GM21367 (cell line): ENCODE data around the gene RTN4R.

Experiments
- ATAC-seq: cut with Tn5 transposase; IDR thresholded peaks from one replicate; pipeline ENCODE4 v1.9.1; 2021; ENCODE audit not compliant: unreplicated experiment

RTN4R gene

DNA sequence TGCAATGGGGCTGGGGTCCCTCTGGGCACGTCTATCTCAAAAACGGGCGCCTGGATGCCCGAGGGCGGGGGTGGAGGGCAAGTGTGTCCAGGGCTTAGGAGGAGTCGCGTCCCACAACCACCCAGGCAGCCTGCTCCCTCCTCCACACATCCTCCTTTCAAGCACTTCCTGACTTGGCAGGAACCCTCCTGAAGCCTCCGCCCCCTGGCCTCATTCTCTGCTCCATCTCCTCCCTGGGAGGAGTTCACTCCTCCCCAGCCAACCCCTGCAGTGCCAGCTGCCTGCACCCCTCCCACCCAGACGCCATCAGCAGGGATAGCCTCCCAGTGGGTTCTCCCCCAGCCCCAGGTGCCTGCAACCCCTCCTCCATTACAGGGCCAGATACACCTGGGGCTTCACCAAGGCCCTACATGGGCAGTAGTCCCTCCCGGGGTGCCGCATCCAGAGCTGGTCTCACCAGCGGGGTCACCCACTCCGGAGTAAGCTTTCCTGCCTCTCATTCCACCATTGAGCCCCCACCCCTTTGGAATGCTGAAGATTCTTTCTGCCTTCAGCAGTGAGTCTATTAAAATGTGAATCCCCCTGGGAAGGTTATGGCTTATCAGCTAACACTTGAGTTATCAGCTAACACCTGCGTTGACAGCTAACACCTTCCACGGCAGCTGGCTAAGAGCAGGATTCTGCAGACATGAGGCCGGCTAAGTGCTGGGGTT lies 24.4 kb downstream of the RTN4R start:
- ATAC-seq = no peak

DNA sequence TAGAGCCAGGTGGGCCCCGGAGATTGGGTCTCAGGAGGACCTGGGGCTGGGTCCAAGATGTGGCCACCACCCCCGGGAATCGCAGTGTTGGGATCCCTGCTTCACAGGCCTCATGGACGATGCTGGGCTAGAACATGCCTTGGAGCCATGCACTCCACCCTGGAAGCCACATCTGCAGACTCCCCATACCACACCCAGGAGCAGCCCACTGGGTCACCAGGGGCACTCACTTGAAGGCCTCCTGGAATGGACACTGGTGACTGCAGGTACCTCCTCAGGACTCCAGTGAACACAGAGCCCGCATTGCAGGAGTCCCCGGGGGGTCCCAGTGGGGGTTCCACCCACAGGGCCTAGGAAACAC lies 25.0 kb downstream of the RTN4R start:
- ATAC-seq = no peak

DNA sequence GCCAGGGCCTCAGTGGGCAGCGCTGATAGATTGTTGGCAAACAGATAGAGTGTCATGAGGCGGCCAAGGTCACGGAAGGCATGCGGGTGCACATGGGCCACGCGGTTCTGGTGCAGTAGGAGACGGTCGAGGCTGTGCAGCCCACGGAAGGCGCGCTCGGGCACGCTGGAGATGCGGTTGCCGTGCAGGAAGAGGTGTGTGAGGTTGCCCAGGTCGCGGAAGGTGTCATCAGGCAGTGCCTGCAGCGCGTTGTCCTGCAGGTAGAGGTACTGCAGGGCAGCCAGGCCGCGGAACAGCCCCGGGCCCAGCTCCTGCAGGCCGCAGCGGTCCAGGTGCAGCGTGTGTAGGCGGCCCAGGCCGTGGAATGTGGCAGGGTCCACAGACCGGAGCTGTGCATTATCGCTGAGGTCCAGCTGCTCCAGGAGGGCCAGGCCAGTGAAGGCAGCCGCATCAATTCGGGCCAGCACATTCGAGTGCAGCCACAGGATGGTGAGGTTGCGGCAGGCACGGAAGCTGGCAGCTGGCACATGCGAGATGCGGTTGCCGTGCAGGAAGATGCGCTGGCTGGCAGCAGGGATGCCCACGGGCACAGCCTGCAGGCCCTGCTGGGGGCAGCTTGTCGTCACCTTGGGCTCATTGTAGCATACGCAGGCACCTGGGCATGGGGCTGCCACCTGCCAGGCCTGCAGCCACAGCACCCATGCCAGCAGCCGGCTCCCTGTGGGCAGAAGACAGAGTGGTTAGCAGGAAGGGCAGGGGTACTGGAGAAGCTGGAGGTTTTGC lies 25.5 kb downstream of the RTN4R start:
- ATAC-seq = no peak

DNA sequence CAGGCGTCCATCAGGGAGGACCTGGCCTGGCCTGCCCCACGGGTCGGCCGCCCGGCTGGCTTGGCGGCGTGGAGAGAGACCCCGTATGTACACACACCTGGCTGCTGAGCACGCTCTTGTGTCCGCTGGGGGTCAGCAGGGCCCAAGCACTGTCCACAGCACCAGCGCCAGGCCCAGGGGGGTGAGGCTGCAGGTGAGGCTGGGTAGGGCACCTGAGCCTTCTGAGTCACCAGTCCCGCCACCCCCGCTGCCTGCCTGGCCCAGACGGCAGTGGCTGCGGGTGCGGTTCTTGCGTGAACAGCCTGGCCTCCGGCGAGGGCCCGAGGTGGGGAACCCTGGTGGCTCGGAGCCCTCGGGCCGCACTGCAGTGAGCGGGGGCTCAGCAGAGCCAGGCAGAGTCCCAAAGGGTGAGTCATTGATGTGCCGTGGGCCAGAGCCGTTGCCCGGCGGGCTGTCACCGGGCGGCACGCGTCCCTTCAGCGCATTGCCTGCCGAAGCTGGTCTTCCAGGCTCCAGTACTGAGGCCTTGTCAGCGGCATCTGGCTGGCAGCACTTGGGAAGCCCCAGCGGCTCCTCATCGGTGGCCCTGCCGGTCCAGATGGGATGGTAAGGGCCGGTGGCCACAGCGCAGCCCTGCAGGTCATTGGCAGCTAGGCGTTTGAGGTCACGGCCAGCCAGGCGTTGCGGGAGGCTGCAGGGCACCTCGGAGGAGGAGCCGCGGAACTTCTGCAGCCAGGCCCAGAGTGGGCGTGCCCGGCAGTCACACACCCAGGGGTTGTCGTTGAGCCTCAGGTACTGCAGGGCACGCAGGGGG lies 26.3 kb downstream of the RTN4R start:
- ATAC-seq = no peak

DNA sequence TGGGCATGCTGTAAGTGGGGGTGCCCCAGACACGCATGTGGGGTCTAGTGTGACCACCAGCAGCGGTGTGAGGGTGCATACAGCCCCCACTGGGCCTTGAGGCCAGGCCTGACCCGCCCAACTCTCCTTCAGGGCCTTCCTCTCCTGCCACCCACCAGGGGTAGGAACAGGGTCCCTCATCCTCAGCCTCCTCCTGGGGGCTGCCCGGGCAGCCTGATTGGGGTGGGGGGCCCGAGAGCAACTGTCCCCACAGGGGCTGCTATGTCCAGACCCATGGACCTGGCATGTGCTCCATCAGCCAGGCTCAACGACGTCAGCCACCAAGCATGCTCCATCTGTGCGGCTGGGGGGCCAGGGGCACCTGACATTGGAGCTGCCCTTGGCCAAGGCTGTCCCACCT lies 27.2 kb downstream of the RTN4R start:
- ATAC-seq = no peak

DNA sequence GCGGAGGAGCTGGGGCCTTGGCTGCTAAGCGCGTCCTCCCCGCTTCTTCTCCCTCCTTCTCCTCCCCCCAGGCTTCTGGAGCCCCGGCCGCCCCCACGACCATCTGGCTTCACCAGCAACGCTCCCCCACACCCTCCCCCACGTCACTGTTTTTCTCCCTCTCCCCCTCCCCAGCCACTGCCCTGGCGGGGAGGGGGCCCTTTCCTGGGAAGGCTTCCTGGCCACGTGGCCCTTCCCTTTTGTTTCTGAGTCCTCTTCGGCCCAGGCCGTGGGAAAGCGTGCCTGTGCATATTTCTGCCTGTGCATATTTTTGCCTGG lies 27.7 kb downstream of the RTN4R start:
- ATAC-seq = no peak

DNA sequence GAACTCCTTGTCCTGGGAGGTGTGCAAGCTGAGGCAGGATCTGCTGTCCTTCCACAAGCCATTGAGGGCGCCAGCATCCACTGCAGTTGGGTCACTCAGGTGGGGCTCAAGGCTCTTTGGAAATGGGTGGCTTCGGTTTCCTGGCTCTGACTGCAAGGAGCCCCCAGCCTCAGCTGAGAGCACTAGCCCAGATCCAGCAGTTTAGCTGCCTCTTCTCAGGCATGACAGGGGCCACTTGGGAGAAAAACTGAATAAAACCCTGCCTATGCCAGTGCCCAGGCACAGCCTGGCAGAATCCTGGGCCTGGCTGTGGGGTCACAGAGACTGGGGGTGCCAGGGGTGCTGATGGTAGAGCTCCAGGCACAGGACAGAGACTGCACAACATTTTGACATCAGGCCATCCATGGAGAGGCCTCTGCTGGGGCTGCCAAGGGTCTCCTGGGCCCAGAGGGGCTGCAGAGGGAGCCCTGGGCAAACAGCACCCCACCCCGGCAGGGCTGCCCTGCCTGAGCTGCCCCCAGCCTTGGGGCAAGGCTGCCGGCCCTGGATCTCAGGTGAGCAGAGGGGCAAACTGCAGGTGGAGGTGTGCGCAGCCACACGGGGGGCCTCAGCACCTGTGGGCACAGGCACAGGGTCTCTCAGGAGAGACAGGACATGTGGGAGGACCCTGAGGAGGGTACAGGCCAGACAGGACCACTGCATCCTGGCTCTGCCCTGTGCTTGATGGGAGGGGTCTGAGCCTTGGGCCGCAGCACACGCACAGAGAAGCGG lies 28.3 kb downstream of the RTN4R start:
- no peak for ATAC-seq

DNA sequence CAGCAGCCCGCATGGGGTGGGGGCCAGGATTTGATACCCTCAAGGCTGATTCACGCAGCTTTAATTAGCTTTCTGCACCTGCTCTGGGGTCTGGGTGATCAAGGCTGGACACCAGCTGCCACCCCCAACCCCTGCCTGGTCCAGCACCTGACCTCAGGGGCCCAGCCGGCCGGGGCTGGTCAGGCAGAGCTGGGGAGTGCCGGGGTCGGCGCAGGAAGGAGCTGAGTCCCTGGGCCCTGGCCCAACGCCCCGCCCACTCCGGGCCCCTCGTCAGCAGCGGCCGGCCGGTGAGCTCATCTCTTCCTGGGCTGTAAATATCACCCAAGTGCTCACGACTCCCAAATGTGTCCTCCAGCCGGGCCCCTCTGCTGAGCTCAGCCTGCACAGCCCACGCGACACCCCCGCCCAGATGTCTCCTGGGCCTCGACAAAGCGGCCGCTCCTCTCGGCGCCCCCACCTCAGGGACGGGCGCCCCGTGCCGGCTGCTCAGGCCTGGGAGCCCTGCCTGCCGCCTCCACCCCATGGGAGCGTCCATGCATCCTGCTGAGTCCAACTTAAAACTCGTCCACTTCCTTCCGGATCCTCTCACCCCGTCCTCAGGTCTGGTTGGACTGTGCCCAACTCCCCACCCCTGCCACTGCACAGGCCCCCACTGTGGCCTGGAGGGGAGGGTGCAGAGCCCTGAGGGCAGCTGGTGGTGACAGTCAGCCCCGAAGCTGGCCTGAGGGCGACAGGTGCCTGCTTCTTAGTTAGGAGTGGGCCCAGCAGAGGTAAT lies 29.0 kb downstream of the RTN4R start:
- ATAC-seq = no peak

DNA sequence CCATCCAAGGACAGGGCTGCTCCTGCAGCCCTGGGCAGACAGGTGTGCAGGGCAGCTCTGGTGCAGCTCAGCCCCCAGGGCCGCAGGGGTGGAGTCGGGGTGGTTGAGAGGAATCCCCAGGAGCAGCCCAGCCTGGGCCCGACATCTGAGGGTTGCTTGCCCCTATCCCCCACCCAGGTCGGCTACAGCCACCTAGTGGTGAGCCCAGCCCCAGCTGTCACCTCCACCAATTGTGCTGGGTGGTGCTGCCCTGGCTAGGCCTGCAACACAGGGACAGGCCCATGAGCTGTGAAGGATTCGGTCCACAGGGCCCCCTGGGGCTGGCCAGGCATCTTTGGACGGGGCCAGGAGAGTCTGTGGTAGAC lies 29.6 kb downstream of the RTN4R start:
- ATAC-seq = no peak

DNA sequence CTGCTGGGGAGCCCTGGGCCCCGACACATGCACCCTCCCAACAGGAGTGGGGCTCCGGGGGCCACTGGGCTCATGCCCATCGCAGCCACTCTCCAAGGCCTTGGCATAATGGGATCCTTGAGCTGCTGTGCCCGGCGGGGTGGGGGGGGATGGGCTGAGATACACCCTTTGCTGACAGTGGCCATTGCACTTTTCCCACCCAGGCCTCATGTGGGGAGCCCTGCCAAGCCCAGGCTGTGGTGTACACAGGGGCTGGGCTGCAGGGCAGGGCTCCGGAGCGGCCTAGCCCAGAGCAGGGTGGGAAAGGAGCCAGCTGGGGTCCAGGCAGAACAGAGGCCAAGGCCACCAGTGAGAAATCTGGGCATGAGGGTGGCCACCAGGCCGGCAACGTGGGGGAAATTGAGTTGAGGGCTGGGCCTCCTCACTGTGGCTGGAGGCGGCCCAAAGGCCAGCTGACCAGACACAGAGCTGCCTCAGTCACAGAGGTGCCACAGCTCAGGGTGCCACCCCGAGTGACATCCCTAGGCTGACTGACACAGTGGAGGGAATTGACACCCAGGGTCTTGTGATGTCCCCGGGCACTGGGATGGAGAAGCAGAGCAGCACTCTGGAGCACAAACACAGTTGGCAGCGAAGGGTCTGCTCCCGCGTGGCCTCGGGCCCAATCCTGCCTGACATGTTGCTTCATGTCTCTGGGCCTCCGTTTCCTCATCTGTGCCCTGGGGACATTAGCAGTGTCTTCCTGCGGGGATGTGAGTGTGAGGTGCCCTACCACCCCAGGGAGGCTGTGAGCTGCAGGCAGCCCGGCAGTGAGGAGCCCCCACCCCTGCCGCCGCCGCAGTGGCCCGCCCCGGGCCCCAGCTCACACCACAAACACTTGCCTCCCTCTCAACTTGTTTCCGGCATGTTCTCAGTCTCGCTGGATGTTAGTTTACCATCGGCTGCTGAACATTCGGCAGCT lies 30.4 kb downstream of the RTN4R start:
- no peak for ATAC-seq

DNA sequence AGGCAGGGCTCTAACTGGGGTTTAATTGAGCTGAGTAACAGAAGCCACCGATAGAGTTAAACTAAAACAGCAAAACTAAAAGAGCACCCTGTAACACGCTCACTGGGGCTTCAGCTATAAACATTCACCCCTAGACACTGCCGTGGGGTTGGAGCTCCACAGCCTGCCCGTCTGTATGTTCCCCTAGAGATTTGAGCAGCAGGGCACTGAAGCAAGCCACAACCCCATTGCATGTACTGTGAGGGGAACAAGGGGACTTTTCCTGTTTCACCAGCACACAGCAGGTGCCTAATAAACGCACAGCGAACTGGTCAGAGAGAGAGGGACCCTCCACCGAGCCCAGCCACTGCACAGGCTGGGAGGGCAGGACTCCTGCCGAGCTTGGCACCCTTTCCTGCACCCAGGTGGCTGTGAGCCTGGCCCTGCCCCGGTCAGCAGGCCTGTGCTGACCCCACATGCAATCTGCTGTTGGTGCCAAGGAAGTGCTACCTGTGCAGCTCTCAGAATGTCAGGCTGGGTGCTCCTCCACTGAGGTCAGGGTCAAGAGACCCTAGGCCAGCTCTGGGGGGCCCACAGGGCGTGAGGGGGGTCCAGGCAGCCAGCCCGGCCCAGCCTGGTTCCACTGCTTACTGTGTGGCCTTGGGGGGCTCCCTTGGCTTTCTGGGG lies 31.9 kb downstream of the RTN4R start:
- ATAC-seq = no peak

DNA sequence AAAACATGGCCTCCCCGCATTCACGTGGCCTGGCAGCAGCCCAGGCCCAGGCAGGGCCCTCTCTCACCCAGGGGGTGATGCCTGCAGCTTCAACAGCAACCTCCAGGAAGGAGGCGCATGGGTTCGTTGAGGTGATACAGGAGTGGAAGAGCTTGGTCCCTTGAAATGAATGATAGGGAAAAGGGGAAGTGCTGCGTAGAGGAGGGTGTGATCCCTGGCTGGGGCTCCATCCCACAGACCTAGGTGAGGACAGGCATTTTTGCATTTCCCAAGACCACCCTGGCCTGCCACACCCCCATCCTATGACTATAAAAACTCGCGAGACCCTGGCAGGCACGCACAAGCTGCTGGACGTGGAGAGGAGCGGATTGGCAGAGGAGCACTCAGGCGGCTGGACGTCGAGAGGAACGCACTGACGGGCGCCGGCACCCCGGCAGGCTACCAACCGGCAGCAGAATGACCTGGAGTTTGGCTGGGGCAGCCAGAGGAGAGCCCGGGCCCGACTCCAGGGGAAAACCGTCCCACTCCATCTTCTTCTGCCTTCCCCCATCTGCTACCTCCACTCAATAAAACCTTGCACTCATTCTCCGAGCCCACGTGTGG lies 32.6 kb downstream of the RTN4R start:
- ATAC-seq = no peak

DNA sequence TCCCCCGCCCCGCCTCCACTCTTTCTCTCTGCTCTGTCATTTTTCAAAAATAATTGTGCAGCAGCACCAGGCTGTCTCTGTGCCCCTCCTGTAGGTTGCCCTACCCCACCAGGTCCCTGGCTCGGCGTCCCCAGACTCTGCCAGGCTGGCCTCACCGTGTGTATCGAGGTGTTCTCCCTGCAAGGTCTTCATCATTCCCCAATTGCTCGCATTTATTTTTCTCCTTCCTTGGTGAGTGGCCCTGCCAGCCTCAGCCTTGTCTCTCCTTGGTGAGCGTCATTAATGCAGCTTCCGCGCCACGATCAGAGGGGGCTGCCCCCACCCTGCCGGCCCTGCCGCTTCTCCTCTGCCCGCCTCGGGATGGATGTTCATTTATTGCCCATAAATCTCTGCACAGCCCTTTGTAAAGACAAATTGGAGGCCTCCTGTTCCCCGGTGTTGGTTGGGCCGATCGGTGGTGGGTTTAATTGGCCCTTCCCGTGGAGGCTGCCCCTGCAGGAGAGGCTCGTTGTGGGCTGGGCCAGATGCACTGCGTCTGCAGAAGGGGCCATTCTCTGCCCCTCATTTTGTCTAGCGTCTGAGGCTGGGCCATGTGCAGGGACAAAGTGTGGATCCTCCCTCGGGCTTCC lies 33.2 kb downstream of the RTN4R start:
- no peak for ATAC-seq

DNA sequence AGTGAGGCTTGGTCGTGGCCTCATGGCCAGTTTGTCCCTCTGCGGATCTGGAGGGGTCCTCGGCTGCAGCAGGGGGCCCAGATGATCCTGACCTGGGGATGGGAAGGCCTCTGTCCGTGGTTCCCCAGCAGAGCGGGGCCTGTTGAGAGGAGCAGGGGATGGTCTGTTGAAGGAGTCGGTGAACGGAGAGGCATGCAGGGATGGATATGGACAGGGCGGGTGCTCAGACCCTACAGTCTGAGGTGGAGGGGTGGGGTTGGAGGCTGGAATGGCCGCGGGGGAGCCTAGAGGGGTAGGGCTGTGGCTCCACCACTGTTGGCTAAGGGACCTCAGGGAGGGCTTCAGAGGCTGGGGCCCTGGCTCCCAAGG lies 33.8 kb downstream of the RTN4R start:
- no peak for ATAC-seq

DNA sequence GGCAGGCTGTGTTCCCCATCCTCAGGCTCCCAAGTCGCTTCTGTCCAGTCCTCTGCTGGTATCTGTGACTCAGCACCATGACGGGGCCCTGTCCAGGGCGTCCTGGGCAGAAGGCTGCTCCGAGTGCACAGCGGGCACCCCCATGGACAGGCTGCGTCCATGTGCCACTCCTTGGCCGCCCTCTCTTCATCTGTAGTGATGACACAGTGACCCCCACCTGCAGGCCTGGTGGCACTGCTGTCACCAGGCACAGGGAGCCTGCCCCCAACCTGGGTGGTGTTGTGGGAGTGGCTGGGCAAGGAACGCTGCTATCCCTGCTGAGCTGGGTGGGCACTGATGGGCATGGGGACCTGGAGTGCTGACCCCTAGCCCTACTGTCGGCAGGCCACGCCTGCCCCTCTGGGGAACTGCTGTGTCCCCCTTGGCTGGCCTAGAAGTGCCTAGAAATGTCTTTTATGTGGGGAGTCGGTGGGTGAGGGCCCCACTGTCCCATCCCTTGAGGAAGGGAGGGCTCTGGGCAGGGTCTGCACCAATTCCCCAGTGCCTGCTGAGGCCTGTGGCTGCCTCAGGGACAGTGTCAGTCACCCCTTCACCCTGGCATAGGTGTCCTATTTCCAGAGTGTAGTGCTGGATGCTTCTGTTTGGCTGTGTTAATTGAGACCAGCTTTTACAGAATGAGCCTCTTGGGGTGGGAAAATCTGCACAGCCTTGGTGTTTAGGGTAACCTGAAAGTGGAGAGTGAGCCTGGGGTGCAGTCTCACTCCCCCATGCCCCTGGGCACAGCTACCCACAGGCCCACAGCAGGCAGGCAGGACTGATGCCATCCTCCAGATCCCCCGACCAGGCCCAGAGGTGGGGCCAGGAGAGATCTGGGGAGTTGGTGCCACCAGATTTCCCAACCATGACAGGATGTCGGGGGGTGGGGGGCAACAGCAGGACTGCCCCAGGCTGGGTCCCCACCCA lies 34.5 kb downstream of the RTN4R start:
- ATAC-seq = no peak

DNA sequence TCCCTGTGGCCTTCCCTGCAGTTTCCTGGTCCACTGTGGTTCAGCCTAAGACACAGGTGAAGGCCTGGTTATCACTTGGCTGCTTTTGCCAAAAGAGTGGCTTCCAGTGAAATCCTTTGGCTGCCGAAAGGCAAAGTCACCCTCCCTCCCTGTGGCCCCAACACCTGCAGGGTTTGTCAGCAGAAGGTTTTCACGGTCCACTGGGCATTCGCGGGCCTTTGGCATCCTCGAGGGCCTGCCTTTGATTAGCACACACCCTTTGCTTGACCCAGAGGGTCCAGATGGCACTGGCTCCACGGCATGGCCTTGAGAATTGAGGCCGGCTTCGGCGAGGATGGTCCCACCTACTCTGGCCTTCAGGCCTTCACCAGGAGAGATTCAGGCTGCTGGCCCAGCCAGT lies 35.3 kb downstream of the RTN4R start:
- no peak for ATAC-seq

DNA sequence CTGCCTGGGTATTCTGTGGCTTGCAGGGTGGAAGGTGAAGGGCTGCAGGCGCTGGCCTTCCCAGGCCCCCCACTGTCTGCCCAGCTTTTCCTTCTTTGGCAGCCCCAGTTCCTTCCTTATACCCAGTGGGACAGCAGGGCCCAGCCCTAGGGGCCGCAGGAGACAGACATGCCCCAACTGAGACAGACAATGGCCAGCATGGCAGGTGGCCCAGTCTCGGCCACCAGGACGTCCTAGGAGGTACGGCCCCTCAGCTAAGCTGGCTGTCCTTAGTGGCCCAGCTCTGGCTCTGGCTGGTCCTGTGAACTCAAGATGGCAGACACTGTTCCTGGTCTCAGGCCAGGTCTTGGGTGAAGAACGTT lies 35.9 kb downstream of the RTN4R start:
- no peak for ATAC-seq
